OCI-LY1 (cell line): ENCODE measurements around the gene APC2.

ENCODE experiments used
- CTCF ChIP-seq: fragments of 200-600 bp; sonication (generic), shearing (Covaris generic); IDR thresholded peaks from 2 replicates; pipeline ENCODE4 v1.5.1; 2017; ENCODE audit warnings: mild to moderate bottlenecking, antibody characterized with exemption, low read length, moderate library complexity, mixed read lengths
- EZH2 ChIP-seq: fragments of 200-600 bp; sonication (generic), shearing (Covaris generic); IDR thresholded peaks from 2 replicates; pipeline ENCODE4 v1.8.0; 2017; ENCODE audit warnings: borderline replicate concordance, mixed run types, mild to moderate bottlenecking, antibody characterized with exemption, low read length, moderate library complexity, mixed read lengths

- no peak for TF ChIP-seq CTCF
- no peak for TF ChIP-seq EZH2
Observed at GRCh38 chr19:1408300-1409203, 41.4 kb upstream of the APC2 start.
